ENCODE results near the gene LIAS. TPM values are rescaled to one million over a fixed set of nuclear protein-coding genes. Genes with fewer than 3 reads are reported as not detected.
A peak's percentile ranks its signal among the peaks of the same experiment; 100 is the strongest.
"Not testable (repeated sequence)": the region's sequence is repeated elsewhere in the genome, so short reads cannot be mapped to it uniquely, and the experiment has no call there.

The LIAS gene
- total RNA-seq (2014; rRNA removed): 10.9 and 15.0 TPM in 2 replicates
- polyA plus RNA-seq (2012): 4.6 TPM

GRCh38 chr4:39458505-39459300 lies at the start of gene LIAS, which contains the start of gene RPL9:
LIAS (plus strand) TSS chr4:39459056; CDS start chr4:39459118, 62 bp downstream.
RPL9 (minus strand) TSS chr4:39458922; CDS start chr4:39458439, 483 bp downstream.
- DNase-seq (ENCODE audit: low read depth): peak; percentile 98

DNA sequence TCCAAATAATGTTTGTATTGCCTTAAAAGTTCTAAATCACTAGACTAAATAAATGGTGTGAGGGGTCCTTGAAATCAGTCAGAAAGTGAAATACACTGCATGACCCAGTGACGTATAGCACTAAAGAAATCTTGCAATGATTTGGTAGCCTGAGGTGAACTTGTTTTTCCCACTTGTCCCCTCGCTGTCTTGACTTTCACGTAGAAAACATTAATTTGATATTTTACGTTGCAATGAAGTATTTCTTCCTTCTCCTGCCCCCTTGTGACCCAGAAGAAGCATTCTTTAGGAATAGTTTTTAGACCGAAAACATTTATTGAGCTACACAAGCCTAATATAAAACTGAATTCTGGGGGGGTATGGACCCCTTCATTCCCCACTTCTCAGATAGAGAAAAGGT lies 48.4 kb upstream of the LIAS start:
- DNase-seq (ENCODE audit: low read depth): peak; percentile 25

- DNase-seq (ENCODE audit: low read depth): not testable (repeated sequence)
These were observed 47.3 kb upstream of the LIAS start for GRCh38 chr4:39411561-39411960.

GRCh38 chr4:39415678-39416283 lies 43.1 kb upstream of the LIAS start:
- DNase-seq (ENCODE audit: low read depth): no peak

- no peak for DNase-seq (ENCODE audit: low read depth)
These were observed 36.6 kb upstream of the LIAS start for GRCh38 chr4:39422247-39422646.

- not testable (repeated sequence) for DNase-seq (ENCODE audit: low read depth)
These were observed 33.6 kb upstream of the LIAS start for GRCh38 chr4:39425297-39425696.

DNA sequence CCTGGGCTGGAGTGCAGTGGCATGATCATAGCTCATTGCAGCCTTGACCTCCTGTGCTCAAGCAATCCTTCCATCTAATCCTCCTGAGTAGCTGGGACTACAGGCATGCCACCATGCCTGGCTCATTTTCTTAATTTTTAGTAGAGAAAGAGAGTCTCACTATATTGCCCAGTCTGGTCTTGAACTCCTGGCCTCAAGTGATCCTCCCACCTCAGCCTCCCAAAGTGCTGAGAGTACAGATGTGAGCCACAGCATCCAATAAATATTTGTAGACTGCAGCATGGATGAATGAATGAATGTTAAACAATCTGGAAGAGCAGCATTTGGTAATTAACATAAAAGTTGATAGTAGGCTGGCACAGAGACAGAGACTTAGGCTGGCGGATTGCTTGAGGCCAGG lies 32.1 kb upstream of the LIAS start:
- DNase-seq (ENCODE audit: low read depth): no peak

GRCh38 chr4:39427520-39428114 lies 31.2 kb upstream of the LIAS start:
- no peak for DNase-seq (ENCODE audit: low read depth)

GRCh38 chr4:39429476-39430334 lies 29.2 kb upstream of the LIAS start:
- no peak for DNase-seq (ENCODE audit: low read depth)

- no peak for DNase-seq (ENCODE audit: low read depth)
These were observed 24.9 kb upstream of the LIAS start for GRCh38 chr4:39433878-39434492.

GRCh38 chr4:39435659-39436563 lies 22.9 kb upstream of the LIAS start:
- no peak for DNase-seq (ENCODE audit: low read depth)

DNA sequence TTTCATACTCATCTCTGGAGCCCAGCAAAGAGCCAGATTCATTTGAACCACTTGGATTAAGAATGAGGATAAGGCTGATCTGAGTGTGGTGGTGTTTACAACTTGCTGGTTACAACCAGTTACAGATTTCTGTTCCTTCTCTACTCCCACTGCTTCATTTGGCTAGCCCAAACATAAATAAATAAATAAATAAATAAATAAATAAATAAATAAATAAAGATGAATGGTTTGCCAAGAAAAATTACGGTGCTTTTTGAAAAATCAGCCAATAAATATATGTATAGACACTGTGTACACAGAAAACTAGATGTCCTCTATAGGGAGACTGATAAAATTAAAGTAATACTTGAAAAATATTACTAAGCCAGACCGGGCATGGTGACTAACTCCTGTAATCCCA lies 17.3 kb upstream of the LIAS start:
- DNase-seq (ENCODE audit: low read depth): no peak

- no peak for DNase-seq (ENCODE audit: low read depth)
These were observed 15.9 kb upstream of the LIAS start for GRCh38 chr4:39442998-39443397.

- no peak for DNase-seq (ENCODE audit: low read depth)
These were observed 12.4 kb upstream of the LIAS start for GRCh38 chr4:39446483-39446841.

DNA sequence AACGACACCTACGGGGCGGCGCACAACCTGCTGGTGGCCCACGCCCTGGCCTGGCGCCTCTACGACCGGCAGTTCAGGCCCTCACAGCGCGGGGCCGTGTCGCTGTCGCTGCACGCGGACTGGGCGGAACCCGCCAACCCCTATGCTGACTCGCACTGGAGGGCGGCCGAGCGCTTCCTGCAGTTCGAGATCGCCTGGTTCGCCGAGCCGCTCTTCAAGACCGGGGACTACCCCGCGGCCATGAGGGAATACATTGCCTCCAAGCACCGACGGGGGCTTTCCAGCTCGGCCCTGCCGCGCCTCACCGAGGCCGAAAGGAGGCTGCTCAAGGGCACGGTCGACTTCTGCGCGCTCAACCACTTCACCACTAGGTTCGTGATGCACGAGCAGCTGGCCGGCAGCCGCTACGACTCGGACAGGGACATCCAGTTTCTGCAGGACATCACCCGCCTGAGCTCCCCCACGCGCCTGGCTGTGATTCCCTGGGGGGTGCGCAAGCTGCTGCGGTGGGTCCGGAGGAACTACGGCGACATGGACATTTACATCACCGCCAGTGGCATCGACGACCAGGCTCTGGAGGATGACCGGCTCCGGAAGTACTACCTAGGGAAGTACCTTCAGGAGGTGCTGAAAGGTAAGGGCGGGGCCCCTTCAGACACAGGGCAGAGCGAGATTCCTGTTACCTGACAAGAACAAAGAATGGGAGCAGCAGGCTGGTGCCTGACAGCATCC lies 11.8 kb upstream of the LIAS start:
- no peak for DNase-seq (ENCODE audit: low read depth)

- no peak for DNase-seq (ENCODE audit: low read depth)
These were observed 8.2 kb upstream of the LIAS start for GRCh38 chr4:39450618-39451017.

- DNase-seq (ENCODE audit: low read depth): no peak
These were observed 7.3 kb upstream of the LIAS start for GRCh38 chr4:39451423-39452023.

GRCh38 chr4:39452153-39452859 lies 6.5 kb upstream of the LIAS start:
- no peak for DNase-seq (ENCODE audit: low read depth)

Data from LHCN-M2 (cell line).